Fibroblast of villous mesenchyme (primary cell): ENCODE measurements around the gene RSPO1. TPM values are rescaled to one million over a fixed set of nuclear protein-coding genes. Genes with fewer than 3 reads are reported as not detected.

Source experiments
- DNase-seq: peaks from one replicate; pipeline ENCODE4 v3.0.0-alpha.2; 2010; ENCODE audit warnings: low read depth
- H3K4me3 ChIP-seq: 2 replicates; pipeline ENCODE4 v1.5.1; 2011; ENCODE audit warnings: low read depth, mild to moderate bottlenecking, low read length
- total RNA-seq: library from RNA; depleted of rRNA; stranded (reverse); fragments of >200 nt; gene quantifications from 2 replicates; pipeline ENCODE4 v1.2.3, GENCODE V29; 2012
- TF ChIP-seq, protein P1 (sequence below): IDR thresholded peaks from 2 replicates; pipeline ENCODE4 v1.5.1; 2012; ENCODE audit warnings: low read depth, mild to moderate bottlenecking, low read length; ENCODE audit not compliant: insufficient read depth

RSPO1 gene
- total RNA-seq, 1 donor: not detected

GRCh38 chr1:37609994-37610393, 24.7 kb downstream of the RSPO1 start:
- no peak for DNase-seq
- TF ChIP-seq, protein P1, sequence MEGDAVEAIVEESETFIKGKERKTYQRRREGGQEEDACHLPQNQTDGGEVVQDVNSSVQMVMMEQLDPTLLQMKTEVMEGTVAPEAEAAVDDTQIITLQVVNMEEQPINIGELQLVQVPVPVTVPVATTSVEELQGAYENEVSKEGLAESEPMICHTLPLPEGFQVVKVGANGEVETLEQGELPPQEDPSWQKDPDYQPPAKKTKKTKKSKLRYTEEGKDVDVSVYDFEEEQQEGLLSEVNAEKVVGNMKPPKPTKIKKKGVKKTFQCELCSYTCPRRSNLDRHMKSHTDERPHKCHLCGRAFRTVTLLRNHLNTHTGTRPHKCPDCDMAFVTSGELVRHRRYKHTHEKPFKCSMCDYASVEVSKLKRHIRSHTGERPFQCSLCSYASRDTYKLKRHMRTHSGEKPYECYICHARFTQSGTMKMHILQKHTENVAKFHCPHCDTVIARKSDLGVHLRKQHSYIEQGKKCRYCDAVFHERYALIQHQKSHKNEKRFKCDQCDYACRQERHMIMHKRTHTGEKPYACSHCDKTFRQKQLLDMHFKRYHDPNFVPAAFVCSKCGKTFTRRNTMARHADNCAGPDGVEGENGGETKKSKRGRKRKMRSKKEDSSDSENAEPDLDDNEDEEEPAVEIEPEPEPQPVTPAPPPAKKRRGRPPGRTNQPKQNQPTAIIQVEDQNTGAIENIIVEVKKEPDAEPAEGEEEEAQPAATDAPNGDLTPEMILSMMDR: no peak
- H3K4me3 ChIP-seq: no peak overlapping the region

- DNase-seq: no peak
- H3K4me3 ChIP-seq: no peak overlapping the region
Measured at GRCh38 chr1:37609002-37609401, 25.7 kb downstream of the RSPO1 start.

DNA sequence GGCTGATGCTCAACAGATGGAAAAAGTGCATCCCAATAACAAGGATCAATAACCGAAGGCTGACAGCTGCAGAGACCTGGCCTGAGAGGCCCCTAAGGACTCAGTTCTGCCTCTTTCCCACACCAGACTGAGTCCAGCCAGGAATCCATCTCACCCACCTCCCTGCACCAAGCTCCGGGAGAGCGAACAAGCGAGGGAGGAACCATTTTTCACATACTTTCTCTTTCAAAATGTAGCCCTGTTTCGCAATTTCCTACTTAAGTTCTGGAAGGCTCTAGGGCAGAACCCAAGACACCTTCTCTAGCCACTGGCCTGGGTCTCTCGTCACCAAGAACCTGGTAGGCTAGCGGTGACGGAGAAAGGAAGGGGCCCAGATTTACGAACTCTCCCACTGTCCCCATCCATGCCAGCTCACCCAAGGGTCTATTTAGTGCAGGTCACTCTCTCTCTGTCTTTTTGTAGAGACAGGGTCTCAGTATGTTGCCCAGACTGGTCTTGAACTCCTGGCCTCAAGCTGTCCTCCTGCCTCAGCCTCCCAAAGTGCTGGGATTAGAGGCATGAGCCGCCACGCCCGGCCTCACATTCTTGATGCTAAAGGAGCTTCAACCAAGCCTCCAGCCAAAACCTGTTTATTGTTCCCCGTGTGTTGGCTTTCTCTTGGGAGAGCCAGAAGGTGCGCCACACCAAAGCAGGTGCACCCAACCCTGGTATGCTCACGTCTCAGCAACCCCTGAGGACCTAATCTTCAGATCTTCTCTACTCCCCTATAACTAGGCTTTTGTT, 28.0 kb downstream of the RSPO1 start:
- H3K4me3 ChIP-seq: peak overlapping the region; percentile 10
- TF ChIP-seq, protein P1: no peak
- peak; percentile 74 for DNase-seq

More at GRCh38 chr1:37609002-37609401, 25.7 kb downstream of the RSPO1 start:
- TF ChIP-seq, protein P1: no peak

DNA sequence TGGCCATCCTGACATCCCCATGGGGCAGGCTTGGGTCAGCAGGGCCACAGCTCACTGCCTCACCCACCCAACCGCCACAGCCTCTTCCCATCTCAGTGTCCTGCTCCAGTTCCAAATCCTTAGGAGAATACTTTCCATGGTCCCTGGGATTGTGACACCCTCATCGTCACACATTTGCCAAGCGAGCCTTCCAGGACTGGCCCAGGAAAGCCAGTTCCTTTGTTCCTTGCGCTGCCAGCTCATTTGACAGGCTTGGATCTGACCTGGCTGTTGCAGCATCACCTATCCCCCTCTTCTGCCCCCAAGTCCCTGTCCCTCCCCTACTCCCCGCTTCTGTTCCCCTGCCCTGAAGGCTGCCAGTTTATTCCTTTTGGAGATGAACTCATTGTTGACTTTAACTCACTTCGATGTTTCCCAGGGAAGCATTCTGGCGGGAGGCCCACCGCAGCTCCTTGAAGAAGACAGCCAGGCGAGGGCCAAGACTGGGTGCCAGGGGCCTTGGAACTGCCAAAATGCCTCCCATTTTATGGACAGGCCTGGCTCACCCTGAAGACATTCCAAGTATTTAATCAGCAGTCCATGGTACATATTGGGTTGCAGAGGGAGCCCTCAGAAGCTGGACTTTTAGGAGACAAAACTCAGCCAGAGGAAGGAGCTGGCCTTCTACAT, 28.8 kb downstream of the RSPO1 start:
- peak; percentile 10 for DNase-seq
- TF ChIP-seq, protein P1: no peak
- no peak overlapping the region for H3K4me3 ChIP-seq

DNA sequence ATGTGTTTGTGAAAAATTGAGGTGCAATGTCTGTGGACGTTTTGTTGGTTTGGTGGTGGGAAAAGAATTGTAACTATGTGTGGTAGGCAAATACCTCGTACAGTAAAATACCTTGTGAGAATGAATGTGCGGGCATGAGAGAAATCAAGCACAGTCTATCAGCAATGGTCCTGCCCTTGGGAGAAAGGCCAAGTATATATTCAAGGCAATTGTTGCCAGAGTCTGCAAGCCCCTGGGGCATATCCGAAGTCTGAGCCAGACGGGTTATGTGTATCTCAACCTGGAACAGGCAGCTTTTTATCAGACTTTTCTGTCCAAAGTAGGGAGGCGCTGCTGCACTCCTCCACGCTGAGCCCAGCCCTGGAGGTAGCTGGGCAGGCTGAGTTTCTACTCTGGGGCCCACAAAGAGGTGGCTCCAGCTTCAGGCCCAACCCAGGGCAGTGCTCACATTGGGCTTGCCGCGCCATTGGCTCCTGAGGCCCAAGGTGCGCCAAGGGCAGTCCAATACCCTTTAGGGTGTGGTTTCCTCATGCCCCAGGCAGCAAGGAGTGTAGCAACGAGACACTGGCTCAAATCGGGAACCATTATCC, 29.5 kb downstream of the RSPO1 start:
- no peak overlapping the region for H3K4me3 ChIP-seq
- TF ChIP-seq, protein P1: no peak
- no peak for DNase-seq

DNA sequence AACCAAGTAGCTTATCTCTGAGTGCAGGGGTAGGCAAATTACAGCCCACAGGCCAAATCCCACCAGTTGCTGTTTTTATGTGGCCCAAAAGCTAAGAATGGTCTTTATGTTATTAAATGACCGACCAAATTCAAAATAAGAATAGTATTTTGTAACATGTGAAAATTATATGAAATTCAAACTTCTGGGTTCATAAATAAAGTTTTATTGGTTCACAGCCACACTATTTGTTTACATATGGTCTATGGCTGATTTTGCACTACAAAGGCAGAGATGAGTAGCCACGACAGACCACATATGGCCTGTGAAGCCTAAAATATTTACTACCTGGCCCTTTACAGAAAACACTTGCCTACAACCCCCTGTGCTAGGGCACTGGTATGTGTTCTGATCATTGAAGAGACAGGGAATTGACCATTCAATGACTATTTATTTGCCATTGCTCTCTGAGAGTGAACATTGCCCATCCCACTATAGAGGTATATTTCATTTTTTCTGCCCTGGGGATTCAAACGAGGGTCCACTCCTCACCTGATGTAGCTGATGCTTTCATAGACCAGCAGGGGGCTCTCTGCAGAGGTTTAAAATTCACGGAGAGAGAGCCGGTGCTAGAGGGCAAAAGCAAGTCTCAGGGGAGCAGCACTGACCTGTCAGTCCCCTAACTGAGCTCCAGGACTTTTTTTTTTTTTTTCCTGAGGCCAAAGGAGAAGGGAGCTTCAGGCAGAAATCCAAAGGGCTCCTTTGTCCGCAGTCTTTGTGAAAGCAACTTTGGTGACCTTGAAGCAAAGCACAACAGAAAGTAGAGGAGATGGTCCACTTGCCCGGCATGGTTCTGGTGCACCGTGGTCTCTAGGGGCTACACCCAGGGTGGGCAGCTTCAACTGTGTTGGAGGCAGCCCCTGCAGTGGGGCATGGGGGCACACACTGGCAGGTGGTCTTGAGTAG, 31.7 kb downstream of the RSPO1 start:
- DNase-seq: peak; percentile 43
- H3K4me3 ChIP-seq: no peak overlapping the region
- TF ChIP-seq, protein P1: peak; percentile 82
